ENCODE data around the gene UBTD2. TPM values are rescaled to one million over a fixed set of nuclear protein-coding genes. Genes with fewer than 3 reads are reported as not detected.

The UBTD2 gene
- total RNA-seq, 1 donor from 2014 or later: 30.1 TPM

DNA sequence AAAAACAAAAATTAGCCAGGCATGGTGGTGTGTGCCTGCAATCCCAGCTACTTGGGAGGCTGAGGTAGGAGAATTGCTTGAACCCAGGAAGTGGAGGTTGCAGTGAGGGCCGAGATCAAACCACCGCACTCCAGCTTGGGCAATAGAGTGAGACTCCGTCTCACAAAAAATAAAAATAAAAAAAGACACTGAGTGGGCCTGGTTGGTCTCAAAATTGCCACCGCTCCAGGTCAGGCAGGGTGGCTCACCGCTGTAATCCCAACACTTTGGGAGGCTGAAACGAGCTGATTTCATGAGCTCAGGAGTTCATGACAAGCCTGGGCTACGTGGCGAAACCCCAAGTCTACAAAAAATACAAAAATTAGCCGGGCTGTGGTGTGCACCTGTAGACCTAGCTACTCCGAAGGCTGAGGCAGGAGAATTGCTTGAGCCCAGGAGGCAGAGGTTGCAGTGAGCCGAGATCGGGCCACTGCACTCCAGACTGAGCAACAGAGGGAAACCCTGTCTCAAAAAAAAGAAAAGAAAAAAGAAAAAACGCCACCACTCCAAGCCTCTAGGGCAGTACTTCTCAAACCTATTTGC lies 97.4 kb downstream of the UBTD2 start:
- Histone ChIP-seq H3K27me3 (ENCODE audit: control insufficient read depth, insufficient read depth, low read length) (no peaks in the 10 kb centered on the region), H3K36me3 (ENCODE audit: control insufficient read depth, insufficient read depth, low read length) (no peaks in the 10 kb centered on the region), H3K4me3 (ENCODE audit: low read depth, low read length) (no peak overlapping the region)
- TF ChIP-seq, protein P1, sequence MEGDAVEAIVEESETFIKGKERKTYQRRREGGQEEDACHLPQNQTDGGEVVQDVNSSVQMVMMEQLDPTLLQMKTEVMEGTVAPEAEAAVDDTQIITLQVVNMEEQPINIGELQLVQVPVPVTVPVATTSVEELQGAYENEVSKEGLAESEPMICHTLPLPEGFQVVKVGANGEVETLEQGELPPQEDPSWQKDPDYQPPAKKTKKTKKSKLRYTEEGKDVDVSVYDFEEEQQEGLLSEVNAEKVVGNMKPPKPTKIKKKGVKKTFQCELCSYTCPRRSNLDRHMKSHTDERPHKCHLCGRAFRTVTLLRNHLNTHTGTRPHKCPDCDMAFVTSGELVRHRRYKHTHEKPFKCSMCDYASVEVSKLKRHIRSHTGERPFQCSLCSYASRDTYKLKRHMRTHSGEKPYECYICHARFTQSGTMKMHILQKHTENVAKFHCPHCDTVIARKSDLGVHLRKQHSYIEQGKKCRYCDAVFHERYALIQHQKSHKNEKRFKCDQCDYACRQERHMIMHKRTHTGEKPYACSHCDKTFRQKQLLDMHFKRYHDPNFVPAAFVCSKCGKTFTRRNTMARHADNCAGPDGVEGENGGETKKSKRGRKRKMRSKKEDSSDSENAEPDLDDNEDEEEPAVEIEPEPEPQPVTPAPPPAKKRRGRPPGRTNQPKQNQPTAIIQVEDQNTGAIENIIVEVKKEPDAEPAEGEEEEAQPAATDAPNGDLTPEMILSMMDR (IDR thresholded peaks at IDR 0.05; ENCODE audit: insufficient read depth, low read length, poor library complexity, severe bottlenecking): no peak
- no peak for DNase-seq (ENCODE audit: low read depth)

DNA sequence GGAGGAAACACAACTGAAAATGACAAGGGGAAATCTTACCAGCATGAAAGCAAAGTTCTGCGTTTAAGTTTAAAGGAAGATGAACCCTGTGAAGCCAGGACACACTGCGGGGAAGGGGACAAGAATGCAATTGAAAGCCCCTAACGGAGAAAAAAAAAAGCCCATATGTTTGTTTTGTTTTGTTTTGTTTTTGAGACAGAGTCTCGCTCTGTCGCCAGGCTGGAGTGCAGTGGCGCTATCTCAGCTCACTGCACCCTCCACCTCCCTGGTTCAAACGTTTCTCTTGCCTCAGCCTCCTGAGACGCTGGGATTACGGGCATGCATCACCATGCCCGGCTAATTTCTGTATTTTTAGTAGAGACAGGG lies 98.5 kb downstream of the UBTD2 start:
- TF ChIP-seq, protein P1 (IDR thresholded peaks at IDR 0.05; ENCODE audit: insufficient read depth, low read length, poor library complexity, severe bottlenecking): no peak
- H3K4me3 ChIP-seq (ENCODE audit: low read depth, low read length): no peak overlapping the region
- DNase-seq (ENCODE audit: low read depth): no peak
- H3K36me3 ChIP-seq (ENCODE audit: control insufficient read depth, insufficient read depth, low read length): no peaks in the 10 kb centered on the region
- no peaks in the 10 kb centered on the region for H3K27me3 ChIP-seq (ENCODE audit: control insufficient read depth, insufficient read depth, low read length)

DNA sequence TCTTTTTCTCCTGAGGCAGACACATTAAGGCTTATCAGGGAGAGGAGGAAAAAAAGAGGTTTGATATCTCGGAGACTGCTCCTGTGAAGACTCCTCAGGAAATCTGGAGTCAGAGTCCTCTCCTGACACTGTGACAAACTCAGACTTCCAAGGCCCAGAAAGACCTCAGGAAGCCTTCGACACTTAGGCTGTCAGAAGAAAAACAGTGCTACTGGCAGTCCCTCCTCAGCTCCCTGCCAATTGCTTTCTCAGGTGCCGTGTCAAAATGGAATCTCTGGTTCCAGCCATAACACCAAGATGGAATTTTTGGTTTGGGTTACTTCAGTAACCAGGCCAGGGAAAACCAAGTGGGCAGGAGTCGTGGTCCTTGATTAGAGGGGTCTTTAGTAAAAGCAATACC lies 99.7 kb downstream of the UBTD2 start:
- H3K4me3 ChIP-seq (ENCODE audit: low read depth, low read length): no peak overlapping the region
- H3K36me3 ChIP-seq (ENCODE audit: control insufficient read depth, insufficient read depth, low read length): no peaks in the 10 kb centered on the region
- no peak for DNase-seq (ENCODE audit: low read depth)
- TF ChIP-seq, protein P1 (IDR thresholded peaks at IDR 0.05; ENCODE audit: insufficient read depth, low read length, poor library complexity, severe bottlenecking): no peak
- H3K27me3 ChIP-seq (ENCODE audit: control insufficient read depth, insufficient read depth, low read length): no peaks in the 10 kb centered on the region

DNA sequence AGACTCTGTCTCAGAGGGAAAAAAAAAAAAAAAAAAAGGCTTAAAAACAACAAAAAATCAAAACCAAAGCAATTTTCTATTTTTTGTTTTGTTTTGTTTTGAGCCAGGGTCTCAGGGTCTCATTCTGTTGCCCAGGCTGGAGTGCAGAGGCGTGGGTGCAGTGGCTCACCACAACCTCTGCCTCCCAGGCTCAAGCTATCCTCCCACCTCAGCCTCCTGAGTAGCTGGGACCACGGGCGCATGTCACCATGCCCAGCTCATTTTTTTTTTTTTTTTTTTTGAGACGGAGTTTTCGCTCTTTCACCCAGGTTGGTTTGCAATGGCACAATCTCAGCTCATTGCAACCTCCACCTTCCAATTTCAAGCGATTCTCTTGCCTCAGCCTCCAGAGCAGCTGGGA lies 101.3 kb downstream of the UBTD2 start:
- TF ChIP-seq, protein P1 (IDR thresholded peaks at IDR 0.05; ENCODE audit: insufficient read depth, low read length, poor library complexity, severe bottlenecking): no peak
- Histone ChIP-seq H3K27me3 (ENCODE audit: control insufficient read depth, insufficient read depth, low read length) (no peaks in the 10 kb centered on the region), H3K36me3 (ENCODE audit: control insufficient read depth, insufficient read depth, low read length) (no peaks in the 10 kb centered on the region), H3K4me3 (ENCODE audit: low read depth, low read length) (no peak overlapping the region)
- DNase-seq (ENCODE audit: low read depth): no peak

DNA sequence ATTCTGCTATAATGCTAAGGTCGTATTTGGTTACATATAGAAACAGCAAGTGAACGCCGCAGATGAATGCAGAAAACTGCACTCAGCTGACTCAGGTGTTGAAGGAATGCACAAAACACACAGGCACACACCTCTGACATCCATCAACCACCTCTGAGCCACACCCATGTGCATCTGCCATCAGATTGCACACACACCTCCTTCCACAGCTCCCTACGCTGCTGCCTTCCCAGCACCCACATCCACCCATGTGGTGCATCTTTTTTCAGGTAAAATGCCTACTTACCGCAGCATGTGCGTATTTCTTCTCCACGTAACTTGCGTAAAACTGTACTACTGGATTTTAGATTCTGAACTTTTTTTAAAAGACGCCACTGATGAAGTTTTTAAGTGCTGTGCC lies 102.6 kb downstream of the UBTD2 start:
- TF ChIP-seq, protein P1 (IDR thresholded peaks at IDR 0.05; ENCODE audit: insufficient read depth, low read length, poor library complexity, severe bottlenecking): no peak
- Histone ChIP-seq H3K36me3 (ENCODE audit: control insufficient read depth, insufficient read depth, low read length) (no peaks in the 10 kb centered on the region), H3K4me3 (ENCODE audit: low read depth, low read length) (no peak overlapping the region), H3K27me3 (ENCODE audit: control insufficient read depth, insufficient read depth, low read length) (no peaks in the 10 kb centered on the region)
- no peak for DNase-seq (ENCODE audit: low read depth)

Measured in kidney epithelial cell (primary cell).